Prostate gland (tissue), 2 donors: ENCODE measurements around the gene ITGB1.

Experiments
- POLR2A ChIP-seq: fragments of 450-650 bp; IDR thresholded peaks from one replicate; pipeline ENCODE4 v1.6.1; 2016; ENCODE audit warnings: antibody characterized with exemption, mild to moderate bottlenecking
- POLR2AphosphoS5 ChIP-seq: sonication (generic); formaldehyde crosslinking; IDR thresholded peaks from one replicate; pipeline ENCODE4 v1.6.1; 2017; ENCODE audit warnings: antibody characterized with exemption
- TF ChIP-seq, protein P1 (sequence below), 4 experiments: fragments of 200-600 bp in 2 of 4; fragments of 450-650 bp in 2 of 4; sonication (generic) in 2 of 4; IDR thresholded peaks; 1 replicate in 3 of 4; 2 replicates in 1 of 4; pipeline ENCODE4 v1.5.1; 2016 to 2019; ENCODE audit warnings: antibody characterized with exemption in 4 of 4, mild to moderate bottlenecking in 2 of 4, moderate library complexity in 2 of 4

- TF ChIP-seq POLR2A (no peak), POLR2AphosphoS5 (no peak)
- TF ChIP-seq, protein P1, sequence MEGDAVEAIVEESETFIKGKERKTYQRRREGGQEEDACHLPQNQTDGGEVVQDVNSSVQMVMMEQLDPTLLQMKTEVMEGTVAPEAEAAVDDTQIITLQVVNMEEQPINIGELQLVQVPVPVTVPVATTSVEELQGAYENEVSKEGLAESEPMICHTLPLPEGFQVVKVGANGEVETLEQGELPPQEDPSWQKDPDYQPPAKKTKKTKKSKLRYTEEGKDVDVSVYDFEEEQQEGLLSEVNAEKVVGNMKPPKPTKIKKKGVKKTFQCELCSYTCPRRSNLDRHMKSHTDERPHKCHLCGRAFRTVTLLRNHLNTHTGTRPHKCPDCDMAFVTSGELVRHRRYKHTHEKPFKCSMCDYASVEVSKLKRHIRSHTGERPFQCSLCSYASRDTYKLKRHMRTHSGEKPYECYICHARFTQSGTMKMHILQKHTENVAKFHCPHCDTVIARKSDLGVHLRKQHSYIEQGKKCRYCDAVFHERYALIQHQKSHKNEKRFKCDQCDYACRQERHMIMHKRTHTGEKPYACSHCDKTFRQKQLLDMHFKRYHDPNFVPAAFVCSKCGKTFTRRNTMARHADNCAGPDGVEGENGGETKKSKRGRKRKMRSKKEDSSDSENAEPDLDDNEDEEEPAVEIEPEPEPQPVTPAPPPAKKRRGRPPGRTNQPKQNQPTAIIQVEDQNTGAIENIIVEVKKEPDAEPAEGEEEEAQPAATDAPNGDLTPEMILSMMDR (IDR thresholded peaks at IDR 0.05): no peak
Observed at GRCh38 chr10:32976338-32976737, 18.3 kb upstream of the ITGB1 start.
